GM18868 (cell line): ENCODE data around the gene RFTN2.
"Not testable (repeated sequence)": the region's sequence is repeated elsewhere in the genome, so short reads cannot be mapped to it uniquely, and the experiment has no call there.

Experiments used
- ATAC-seq: cut with Tn5 transposase; IDR thresholded peaks from one replicate; pipeline ENCODE4 v1.9.1; 2021; ENCODE audit warnings: mild to moderate bottlenecking, moderate library complexity; ENCODE audit not compliant: unreplicated experiment

RFTN2 gene

DNA sequence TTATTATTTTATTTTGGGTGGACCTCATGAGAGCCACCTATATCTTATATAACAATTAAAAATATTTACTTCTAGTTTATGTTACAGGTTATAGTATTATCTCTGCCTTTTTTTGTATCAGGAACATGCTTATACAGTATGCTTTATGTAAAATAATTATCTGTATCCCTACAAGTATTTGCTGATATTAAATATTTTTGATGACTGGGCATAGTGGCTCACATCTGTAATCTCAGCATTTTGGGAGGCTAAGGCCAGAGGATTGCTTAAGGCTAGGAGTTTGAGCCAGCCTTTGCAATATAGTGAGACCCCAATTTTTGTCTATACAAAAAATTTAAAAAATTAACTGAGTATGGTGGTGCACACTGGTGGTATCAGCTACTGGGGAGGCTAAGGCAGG, 119.9 kb downstream of the RFTN2 start:
- no peak for ATAC-seq

GRCh38 chr2:197551260-197551659, 124.1 kb downstream of the RFTN2 start:
- not testable (repeated sequence) for ATAC-seq

GRCh38 chr2:197548582-197548981, 126.8 kb downstream of the RFTN2 start:
- no peak for ATAC-seq

DNA sequence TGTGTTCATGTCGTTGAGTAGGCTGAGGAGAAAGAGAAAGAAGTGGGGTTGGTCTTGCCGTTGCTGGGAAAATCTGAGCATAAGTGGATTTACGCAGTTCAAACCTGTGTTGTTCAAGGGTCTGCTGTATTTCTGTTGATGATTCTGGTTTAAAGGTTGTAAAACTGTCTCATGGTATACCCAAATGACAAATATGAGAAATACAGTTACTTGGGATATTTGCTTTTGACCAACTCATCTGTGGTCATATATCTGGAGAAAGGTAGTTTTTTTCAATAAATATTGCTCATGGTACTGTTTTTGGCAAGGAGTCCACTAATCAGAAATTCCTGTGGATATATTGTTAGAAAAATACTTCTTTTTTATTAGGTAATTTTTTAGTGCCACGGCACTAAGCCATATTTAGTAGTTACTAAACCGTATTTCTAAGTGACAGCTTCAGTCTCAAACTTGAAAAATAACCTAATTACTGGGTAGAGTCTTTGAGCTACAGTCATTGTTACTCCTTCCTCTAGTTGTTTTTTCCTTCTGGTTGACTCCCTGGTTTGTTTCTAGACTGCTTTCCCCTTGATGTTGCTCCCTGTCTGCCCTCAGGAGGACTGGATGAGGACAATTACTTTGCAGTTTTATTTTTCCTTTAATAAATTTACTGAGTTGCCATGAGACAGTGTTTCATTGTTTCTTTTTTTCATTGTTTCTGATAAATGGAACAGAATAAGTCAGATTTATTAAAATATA, 128.1 kb downstream of the RFTN2 start:
- ATAC-seq: no peak

DNA sequence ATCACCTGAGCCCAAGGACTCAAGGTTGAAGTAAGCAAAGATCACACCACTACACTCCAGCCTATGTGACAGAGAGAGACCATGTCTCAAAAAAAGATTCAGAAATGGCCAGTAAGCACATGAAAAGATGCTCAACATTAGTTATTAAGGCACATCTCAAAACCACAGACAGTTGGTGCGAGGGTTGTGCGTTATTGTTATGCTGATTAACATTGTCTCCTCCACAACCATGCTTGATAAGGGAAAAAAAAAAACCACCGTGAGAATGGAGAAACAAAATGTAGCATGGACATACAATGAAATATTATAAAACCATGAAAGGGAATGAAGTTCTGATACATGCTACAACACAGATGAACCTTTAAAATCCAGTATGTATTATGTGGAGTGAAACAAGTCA, 132.2 kb downstream of the RFTN2 start:
- ATAC-seq: no peak

GRCh38 chr2:197539734-197540133, 135.7 kb downstream of the RFTN2 start:
- no peak for ATAC-seq

DNA sequence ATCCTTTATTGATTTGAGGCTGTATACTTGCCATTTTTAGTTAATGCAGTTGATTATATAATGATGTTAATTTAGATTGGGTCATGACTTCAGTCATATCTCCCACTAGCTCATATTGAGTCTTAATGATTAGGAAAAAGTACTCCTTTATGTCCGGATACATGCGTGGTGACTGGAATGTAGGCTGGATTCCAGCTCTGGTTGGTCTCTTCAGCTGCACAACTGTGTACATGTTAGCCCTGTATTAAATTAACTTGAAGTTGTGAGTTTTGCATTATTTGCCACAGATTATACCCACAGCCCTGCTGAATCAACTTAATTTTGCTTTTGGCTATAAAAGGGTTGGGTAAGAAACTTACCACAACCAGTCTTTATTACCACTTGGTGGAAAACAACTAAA, 137.0 kb downstream of the RFTN2 start:
- no peak for ATAC-seq
